SK-N-SH treated with all-trans-retinoic acid at 6 μM for 48 hours (cell line): ENCODE data around the gene SLC35A2.

Experiments
- GLIS3 ChIP-seq: fragments of 250-450 bp; sonication (Bioruptor Pico); IDR thresholded peaks from 2 replicates; pipeline ENCODE4 v1.5.0; 2020; ENCODE audit warnings: mild to moderate bottlenecking, moderate library complexity
- ISL1 ChIP-seq: fragments of 250-450 bp; sonication (Bioruptor Pico); IDR thresholded peaks from 2 replicates; pipeline ENCODE4 v2.1.2; 2022; ENCODE audit warnings: mild to moderate bottlenecking, moderate library complexity
- OSR1 ChIP-seq: fragments of 250-450 bp; sonication (Bioruptor Pico); IDR thresholded peaks from 2 replicates; pipeline ENCODE4 v1.8.0; 2022; ENCODE audit warnings: moderate library complexity, mild to moderate bottlenecking, inconsistent platforms
- PPARA ChIP-seq: fragments of 250-450 bp; sonication (Bioruptor Pico); IDR thresholded peaks from 2 replicates; pipeline ENCODE4 v1.5.0; 2020; ENCODE audit warnings: mild to moderate bottlenecking, borderline replicate concordance
- SNAI2 ChIP-seq: fragments of 250-450 bp; sonication (Bioruptor Pico); IDR thresholded peaks from 2 replicates; pipeline ENCODE4 v1.5.0; 2020; ENCODE audit warnings: mild to moderate bottlenecking, moderate library complexity
- ZC3H10 ChIP-seq: fragments of 250-450 bp; sonication (Bioruptor Pico); IDR thresholded peaks from 2 replicates; pipeline ENCODE4 v1.5.1; 2021; ENCODE audit warnings: mild to moderate bottlenecking, moderate library complexity
- ZFP3 ChIP-seq: fragments of 250-450 bp; sonication (Bioruptor Pico); IDR thresholded peaks from 2 replicates; pipeline ENCODE4 v1.5.0; 2020; ENCODE audit warnings: mild to moderate bottlenecking, moderate library complexity
- ZNF565 ChIP-seq: fragments of 450-650 bp; formaldehyde crosslinking; conservative IDR thresholded peaks from 2 replicates; pipeline ENCODE4 v1.5.0; 2020; ENCODE audit warnings: low read depth, mild to moderate bottlenecking, moderate library complexity
- ZNF8 ChIP-seq: fragments of 450-650 bp; formaldehyde crosslinking; IDR thresholded peaks from 2 replicates; pipeline ENCODE4 v1.5.0; 2020; ENCODE audit warnings: mild to moderate bottlenecking, moderate library complexity
- TF ChIP-seq, protein P1 (sequence below): fragments of 250-450 bp; sonication (Bioruptor Pico); IDR thresholded peaks from 2 replicates; pipeline ENCODE4 v1.5.1; 2021; ENCODE audit warnings: mild to moderate bottlenecking, moderate library complexity
- TF ChIP-seq, protein P2 (sequence below): fragments of 250-450 bp; sonication (Bioruptor Pico); IDR thresholded peaks from 2 replicates; pipeline ENCODE4 v1.8.0; 2020; ENCODE audit warnings: mild to moderate bottlenecking, moderate library complexity, borderline replicate concordance
- TF ChIP-seq, protein P3 (sequence below): fragments of 250-450 bp; sonication (Bioruptor Pico); IDR thresholded peaks from 2 replicates; pipeline ENCODE4 v1.5.1; 2020; ENCODE audit warnings: low read depth, mild to moderate bottlenecking, moderate library complexity
- TF ChIP-seq, protein P4 (sequence below): fragments of 250-450 bp; sonication (Bioruptor Pico); IDR thresholded peaks from 2 replicates; pipeline ENCODE4 v1.5.0; 2020; ENCODE audit warnings: mild to moderate bottlenecking, moderate library complexity
- TF ChIP-seq, protein P5 (sequence below): fragments of 250-450 bp; sonication (Bioruptor Pico); IDR thresholded peaks from 2 replicates; pipeline ENCODE4 v1.8.0; 2021; ENCODE audit warnings: low read depth, mild to moderate bottlenecking, moderate library complexity, borderline replicate concordance

DNA sequence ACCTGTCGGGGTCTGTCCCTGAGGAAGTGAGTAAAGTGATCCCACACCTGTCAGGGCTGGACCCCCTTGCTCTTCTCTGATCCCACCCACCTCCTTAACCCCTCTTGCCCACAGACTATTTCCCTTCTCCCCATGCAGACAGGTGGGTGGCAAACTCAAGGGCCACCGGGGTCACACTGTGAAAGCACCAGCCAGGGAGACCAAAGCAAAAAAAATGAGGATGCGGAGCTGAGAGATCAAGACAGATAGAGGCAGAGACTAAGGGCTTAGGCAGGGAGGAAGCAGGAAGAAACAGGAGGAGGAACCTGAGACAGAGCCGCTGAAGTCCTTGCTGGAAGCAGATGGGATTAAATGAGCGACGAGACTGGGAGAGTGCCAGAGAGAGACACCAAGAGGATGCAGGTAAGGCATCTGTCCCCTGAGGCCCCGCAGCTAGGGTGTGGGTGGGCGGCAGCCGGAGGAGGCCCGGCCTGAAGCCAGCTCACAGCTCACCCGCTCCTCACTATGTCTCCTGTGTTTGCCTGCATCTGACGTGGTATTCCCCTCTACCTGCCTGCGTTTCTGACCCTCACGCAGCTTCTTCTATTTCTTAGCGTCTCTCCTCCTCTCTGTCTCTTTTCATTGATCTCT is 21.0 kb downstream of the SLC35A2 start:
- TF ChIP-seq, protein P1, sequence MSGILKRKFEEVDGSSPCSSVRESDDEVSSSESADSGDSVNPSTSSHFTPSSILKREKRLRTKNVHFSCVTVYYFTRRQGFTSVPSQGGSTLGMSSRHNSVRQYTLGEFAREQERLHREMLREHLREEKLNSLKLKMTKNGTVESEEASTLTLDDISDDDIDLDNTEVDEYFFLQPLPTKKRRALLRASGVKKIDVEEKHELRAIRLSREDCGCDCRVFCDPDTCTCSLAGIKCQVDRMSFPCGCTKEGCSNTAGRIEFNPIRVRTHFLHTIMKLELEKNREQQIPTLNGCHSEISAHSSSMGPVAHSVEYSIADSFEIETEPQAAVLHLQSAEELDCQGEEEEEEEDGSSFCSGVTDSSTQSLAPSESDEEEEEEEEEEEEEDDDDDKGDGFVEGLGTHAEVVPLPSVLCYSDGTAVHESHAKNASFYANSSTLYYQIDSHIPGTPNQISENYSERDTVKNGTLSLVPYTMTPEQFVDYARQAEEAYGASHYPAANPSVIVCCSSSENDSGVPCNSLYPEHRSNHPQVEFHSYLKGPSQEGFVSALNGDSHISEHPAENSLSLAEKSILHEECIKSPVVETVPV (CRISPR knock-in tag) = no peak
- no peak for TF ChIP-seq ZNF8 (CRISPR knock-in tag)
- no peak for TF ChIP-seq GLIS3 (CRISPR knock-in tag)
- TF ChIP-seq ZFP3 = no peak
- TF ChIP-seq, protein P2, sequence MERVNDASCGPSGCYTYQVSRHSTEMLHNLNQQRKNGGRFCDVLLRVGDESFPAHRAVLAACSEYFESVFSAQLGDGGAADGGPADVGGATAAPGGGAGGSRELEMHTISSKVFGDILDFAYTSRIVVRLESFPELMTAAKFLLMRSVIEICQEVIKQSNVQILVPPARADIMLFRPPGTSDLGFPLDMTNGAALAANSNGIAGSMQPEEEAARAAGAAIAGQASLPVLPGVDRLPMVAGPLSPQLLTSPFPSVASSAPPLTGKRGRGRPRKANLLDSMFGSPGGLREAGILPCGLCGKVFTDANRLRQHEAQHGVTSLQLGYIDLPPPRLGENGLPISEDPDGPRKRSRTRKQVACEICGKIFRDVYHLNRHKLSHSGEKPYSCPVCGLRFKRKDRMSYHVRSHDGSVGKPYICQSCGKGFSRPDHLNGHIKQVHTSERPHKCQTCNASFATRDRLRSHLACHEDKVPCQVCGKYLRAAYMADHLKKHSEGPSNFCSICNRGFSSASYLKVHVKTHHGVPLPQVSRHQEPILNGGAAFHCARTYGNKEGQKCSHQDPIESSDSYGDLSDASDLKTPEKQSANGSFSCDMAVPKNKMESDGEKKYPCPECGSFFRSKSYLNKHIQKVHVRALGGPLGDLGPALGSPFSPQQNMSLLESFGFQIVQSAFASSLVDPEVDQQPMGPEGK (CRISPR knock-in tag) = no peak
- TF ChIP-seq PPARA = no peak
- TF ChIP-seq, protein P3, sequence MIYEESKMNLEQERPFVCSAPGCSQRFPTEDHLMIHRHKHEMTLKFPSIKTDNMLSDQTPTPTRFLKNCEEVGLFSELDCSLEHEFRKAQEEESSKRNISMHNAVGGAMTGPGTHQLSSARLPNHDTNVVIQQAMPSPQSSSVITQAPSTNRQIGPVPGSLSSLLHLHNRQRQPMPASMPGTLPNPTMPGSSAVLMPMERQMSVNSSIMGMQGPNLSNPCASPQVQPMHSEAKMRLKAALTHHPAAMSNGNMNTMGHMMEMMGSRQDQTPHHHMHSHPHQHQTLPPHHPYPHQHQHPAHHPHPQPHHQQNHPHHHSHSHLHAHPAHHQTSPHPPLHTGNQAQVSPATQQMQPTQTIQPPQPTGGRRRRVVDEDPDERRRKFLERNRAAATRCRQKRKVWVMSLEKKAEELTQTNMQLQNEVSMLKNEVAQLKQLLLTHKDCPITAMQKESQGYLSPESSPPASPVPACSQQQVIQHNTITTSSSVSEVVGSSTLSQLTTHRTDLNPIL (CRISPR knock-in tag) = no peak
- TF ChIP-seq ISL1 = no peak
- no peak for TF ChIP-seq ZC3H10 (CRISPR knock-in tag)
- no peak for TF ChIP-seq OSR1
- TF ChIP-seq ZNF565 = no peak
- TF ChIP-seq, protein P4, sequence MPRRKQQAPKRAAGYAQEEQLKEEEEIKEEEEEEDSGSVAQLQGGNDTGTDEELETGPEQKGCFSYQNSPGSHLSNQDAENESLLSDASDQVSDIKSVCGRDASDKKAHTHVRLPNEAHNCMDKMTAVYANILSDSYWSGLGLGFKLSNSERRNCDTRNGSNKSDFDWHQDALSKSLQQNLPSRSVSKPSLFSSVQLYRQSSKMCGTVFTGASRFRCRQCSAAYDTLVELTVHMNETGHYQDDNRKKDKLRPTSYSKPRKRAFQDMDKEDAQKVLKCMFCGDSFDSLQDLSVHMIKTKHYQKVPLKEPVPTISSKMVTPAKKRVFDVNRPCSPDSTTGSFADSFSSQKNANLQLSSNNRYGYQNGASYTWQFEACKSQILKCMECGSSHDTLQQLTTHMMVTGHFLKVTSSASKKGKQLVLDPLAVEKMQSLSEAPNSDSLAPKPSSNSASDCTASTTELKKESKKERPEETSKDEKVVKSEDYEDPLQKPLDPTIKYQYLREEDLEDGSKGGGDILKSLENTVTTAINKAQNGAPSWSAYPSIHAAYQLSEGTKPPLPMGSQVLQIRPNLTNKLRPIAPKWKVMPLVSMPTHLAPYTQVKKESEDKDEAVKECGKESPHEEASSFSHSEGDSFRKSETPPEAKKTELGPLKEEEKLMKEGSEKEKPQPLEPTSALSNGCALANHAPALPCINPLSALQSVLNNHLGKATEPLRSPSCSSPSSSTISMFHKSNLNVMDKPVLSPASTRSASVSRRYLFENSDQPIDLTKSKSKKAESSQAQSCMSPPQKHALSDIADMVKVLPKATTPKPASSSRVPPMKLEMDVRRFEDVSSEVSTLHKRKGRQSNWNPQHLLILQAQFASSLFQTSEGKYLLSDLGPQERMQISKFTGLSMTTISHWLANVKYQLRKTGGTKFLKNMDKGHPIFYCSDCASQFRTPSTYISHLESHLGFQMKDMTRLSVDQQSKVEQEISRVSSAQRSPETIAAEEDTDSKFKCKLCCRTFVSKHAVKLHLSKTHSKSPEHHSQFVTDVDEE = no peak
- TF ChIP-seq, protein P5, sequence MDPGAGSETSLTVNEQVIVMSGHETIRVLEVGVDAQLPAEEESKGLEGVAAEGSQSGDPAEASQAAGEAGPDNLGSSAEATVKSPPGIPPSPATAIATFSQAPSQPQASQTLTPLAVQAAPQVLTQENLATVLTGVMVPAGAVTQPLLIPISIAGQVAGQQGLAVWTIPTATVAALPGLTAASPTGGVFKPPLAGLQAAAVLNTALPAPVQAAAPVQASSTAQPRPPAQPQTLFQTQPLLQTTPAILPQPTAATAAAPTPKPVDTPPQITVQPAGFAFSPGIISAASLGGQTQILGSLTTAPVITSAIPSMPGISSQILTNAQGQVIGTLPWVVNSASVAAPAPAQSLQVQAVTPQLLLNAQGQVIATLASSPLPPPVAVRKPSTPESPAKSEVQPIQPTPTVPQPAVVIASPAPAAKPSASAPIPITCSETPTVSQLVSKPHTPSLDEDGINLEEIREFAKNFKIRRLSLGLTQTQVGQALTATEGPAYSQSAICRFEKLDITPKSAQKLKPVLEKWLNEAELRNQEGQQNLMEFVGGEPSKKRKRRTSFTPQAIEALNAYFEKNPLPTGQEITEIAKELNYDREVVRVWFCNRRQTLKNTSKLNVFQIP (CRISPR knock-in tag) = no peak
- TF ChIP-seq SNAI2 (CRISPR knock-in tag) = no peak
